Uterus (tissue), 2 donors: Measurements from ENCODE around the gene P2RX5.

Source experiments
- POLR2A ChIP-seq, 2 donors: fragments of 450-650 bp; IDR thresholded peaks; one replicate each; pipeline ENCODE4 v1.6.1; 2016; ENCODE audit warnings: antibody characterized with exemption in 2 of 2, mild to moderate bottlenecking in 1 of 2, moderate library complexity in 1 of 2
- TF ChIP-seq, protein P1 (sequence below), 4 experiments: fragments of 200-600 bp in 2 of 4; fragments of 450-650 bp in 2 of 4; sonication (generic) in 2 of 4; IDR thresholded peaks; one replicate each; pipeline ENCODE4 v1.5.1; 2016 to 2019; ENCODE audit warnings: antibody characterized with exemption in 4 of 4, mild to moderate bottlenecking in 2 of 4, moderate library complexity in 1 of 4

DNA sequence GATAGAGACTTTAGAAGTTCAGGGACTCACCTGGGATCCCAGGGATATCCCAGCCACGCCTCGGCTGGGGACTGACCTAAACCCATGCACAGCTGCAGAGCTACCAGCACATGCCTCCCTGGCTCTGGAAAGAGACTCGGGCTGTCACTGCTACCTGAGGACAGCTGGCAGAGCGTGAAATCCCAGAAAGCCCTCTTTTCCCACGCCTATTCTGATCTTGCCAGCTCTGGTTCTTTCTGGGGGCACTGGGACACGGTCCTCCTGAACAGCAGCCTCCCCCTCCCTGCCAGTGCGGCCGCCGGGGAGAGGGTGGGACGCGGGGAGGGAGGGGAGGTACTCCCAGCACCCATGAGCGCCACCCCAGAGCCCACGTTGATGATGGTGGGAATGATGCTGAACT is 10.8 kb downstream of the P2RX5 start:
- TF ChIP-seq, protein P1, sequence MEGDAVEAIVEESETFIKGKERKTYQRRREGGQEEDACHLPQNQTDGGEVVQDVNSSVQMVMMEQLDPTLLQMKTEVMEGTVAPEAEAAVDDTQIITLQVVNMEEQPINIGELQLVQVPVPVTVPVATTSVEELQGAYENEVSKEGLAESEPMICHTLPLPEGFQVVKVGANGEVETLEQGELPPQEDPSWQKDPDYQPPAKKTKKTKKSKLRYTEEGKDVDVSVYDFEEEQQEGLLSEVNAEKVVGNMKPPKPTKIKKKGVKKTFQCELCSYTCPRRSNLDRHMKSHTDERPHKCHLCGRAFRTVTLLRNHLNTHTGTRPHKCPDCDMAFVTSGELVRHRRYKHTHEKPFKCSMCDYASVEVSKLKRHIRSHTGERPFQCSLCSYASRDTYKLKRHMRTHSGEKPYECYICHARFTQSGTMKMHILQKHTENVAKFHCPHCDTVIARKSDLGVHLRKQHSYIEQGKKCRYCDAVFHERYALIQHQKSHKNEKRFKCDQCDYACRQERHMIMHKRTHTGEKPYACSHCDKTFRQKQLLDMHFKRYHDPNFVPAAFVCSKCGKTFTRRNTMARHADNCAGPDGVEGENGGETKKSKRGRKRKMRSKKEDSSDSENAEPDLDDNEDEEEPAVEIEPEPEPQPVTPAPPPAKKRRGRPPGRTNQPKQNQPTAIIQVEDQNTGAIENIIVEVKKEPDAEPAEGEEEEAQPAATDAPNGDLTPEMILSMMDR (IDR thresholded peaks at IDR 0.05): no peak
- no peak for TF ChIP-seq POLR2A (IDR thresholded peaks at IDR 0.05)
